LNCaP clone FGC (cell line): ENCODE data around the gene CRYGN.

ENCODE experiments used
- DNase-seq: peaks from one replicate; pipeline ENCODE4 v3.0.0-alpha.2; 2011; ENCODE audit warnings: low read depth
- H3K4me3 ChIP-seq: 2 replicates; pipeline ENCODE4 v1.5.1; 2011; ENCODE audit warnings: mild to moderate bottlenecking, low read depth, low read length, control low read depth
- CTCF ChIP-seq: IDR thresholded peaks from 2 replicates; pipeline ENCODE4 v1.5.1; 2012; ENCODE audit warnings: mild to moderate bottlenecking; ENCODE audit not compliant: control insufficient read depth, insufficient read depth; ENCODE audit errors: extremely low read depth

Gene CRYGN

GRCh38 chr7:151406051-151406875 is 33.7 kb downstream of the CRYGN start:
- H3K4me3 ChIP-seq, result no peak overlapping the region
- no peak for DNase-seq
- no peak for TF ChIP-seq CTCF

GRCh38 chr7:151405588-151405987 is 34.4 kb downstream of the CRYGN start:
- no peak overlapping the region for H3K4me3 ChIP-seq
- DNase-seq, result no peak
- no peak for TF ChIP-seq CTCF

GRCh38 chr7:151405056-151405455 is 34.9 kb downstream of the CRYGN start:
- no peak for TF ChIP-seq CTCF
- no peak for DNase-seq
- no peak overlapping the region for H3K4me3 ChIP-seq

GRCh38 chr7:151404216-151405011 is 35.5 kb downstream of the CRYGN start:
- no peak for DNase-seq
- no peak for TF ChIP-seq CTCF
- H3K4me3 ChIP-seq, result no peak overlapping the region

GRCh38 chr7:151403764-151404163 is 36.2 kb downstream of the CRYGN start:
- DNase-seq, result no peak
- no peak for TF ChIP-seq CTCF
- no peak overlapping the region for H3K4me3 ChIP-seq

GRCh38 chr7:151402029-151402835 is 37.7 kb downstream of the CRYGN start:
- no peak for TF ChIP-seq CTCF
- no peak overlapping the region for H3K4me3 ChIP-seq
- DNase-seq, result no peak
